ENCODE results near the gene SUPT5H.
A peak's percentile ranks its signal among the peaks of the same experiment; 100 is the strongest.
"Not testable (repeated sequence)": the region's sequence is repeated elsewhere in the genome, so short reads cannot be mapped to it uniquely, and the experiment has no call there.

The SUPT5H gene

GRCh38 chr19:39469036-39469435 lies 23.7 kb downstream of the SUPT5H start:
- DNase-seq = no peak

DNA sequence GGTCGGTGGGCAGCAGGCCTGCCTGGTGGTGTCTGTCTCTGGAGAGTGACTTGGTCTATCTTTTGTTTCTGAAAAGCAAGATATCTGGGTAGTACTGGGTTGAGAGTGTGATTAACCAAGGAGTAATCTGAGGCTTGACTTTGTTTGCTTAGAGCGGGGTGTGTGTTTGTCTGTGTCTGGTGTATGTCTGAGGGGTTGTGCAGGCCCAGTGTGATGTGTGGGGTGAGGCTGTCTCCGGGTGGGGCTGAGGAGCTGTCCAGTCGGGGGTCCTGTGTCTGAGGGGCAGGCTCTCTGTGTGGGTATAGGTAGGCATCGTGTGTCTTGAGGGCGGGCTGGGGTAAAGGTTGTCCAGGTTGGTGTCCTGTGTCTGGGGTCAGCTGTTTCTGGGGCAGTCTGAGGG lies 24.2 kb downstream of the SUPT5H start:
- no peak for DNase-seq

DNA sequence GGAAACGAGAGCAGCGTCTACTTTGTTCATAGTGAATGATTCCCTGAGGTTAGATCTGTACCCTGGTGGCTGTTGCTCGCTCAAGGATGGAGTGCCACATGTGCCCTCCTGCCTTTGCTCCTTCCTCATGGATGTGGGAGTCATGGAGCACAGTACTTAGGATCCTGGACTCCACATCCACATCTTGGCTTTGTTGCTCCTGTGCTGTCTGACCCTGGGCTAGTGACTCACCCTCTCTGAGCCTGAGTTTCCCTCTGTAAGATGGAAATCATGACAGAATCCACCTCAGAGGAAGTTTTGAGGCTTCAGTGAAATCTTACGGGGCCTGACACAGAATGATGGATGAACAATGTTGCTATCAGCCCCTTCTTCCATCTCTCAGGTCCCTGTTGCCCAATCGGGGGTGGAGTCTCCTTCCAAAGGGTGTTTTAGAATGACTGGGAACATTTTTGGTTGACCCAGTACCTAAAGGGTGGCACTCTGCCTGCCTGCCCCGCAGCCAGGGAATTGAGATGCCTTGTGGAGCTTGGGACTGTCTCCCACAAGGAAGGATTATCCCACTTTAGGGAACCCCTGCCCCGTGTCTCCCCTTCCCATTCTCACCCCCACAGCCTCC lies 25.4 kb downstream of the SUPT5H start:
- DNase-seq = no peak

- DNase-seq = no peak
Observed at GRCh38 chr19:39471756-39472536, 26.6 kb downstream of the SUPT5H start.

- DNase-seq = no peak
Observed at GRCh38 chr19:39472746-39473442, 27.5 kb downstream of the SUPT5H start.

- DNase-seq = no peak
Observed at GRCh38 chr19:39473443-39473960, 28.1 kb downstream of the SUPT5H start.

- peak; percentile 59 for DNase-seq
Observed at GRCh38 chr19:39474139-39474620, 28.8 kb downstream of the SUPT5H start.

DNA sequence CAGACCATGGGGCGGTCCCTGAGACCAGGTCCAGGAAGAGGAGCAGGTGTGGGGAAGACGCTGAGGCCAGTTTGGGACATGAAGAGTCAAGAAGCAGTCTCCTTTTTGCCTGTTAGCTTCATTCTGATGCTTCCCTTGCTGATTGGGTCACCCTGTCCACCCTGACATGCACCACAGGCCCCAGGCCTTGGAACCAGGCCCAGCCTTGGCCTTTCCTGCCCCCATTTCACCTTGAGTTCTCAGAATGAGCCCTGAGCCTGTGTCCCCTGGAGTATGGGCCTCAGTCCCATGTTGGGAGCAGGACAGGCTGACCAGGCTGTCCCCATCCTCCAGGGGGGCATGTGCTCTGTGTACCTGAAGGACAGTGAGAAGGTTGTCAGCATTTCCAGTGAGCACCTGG lies 30.4 kb downstream of the SUPT5H start:
- no peak for DNase-seq

- DNase-seq = not testable (repeated sequence)
Observed at GRCh38 chr19:39479319-39479801, 34.0 kb downstream of the SUPT5H start.

- DNase-seq = no peak
Observed at GRCh38 chr19:39479916-39480315, 34.5 kb downstream of the SUPT5H start.

DNA sequence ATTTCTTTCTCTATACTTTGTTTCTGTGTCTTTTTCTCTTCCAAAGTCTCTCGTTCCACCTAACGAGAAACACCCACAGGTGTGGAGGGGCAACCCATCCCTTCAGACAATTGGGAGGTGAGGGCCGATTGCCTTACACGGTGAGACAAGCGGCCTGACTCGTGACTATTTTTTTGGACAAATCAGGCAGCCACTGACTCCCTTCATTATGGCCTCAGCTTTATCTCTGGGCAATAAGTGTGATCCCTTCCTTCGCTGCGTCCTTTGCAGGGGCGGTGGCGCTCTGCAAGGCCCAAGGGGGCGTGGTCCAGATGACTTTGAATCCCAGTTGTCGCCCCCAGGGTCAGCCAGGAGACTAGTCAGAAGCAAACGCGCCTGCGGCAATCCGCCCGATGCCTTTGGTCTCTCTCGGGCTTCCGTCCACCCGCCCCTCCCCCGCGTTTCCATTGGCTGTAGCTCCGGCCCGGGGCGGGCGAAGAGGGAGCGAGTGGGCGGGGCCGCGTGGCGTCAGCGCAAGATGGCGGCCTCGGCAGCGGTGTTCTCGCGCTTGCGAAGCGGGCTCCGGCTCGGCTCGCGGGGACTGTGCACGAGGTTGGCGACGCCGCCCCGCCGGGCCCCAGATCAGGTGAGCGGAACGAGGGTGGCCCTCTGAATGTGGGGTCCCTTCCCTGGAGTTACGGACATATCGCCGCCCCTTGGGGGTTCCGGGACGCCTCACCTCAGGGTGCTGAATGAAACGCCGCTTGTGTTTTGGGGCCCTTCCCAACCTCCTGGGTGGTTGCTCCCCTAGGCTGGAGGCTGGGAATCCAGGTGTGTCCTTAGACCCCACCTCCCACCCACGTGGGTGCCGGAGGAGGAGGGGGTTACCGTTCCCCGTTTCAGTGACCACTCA lies 35.2 kb downstream of the SUPT5H start, which contains the start of gene TIMM50:
TIMM50 (plus strand) TSS at position 502 of the 892 bp plus-strand sequence; CDS start at position 518, 16 bp downstream.
- DNase-seq = peak; percentile 99

GRCh38 chr19:39481229-39481545 lies 35.8 kb downstream of the SUPT5H start:
- no peak for DNase-seq

- DNase-seq = no peak
Observed at GRCh38 chr19:39481676-39482075, 36.3 kb downstream of the SUPT5H start.

- DNase-seq = no peak
Observed at GRCh38 chr19:39483141-39483540, 37.8 kb downstream of the SUPT5H start.

DNA sequence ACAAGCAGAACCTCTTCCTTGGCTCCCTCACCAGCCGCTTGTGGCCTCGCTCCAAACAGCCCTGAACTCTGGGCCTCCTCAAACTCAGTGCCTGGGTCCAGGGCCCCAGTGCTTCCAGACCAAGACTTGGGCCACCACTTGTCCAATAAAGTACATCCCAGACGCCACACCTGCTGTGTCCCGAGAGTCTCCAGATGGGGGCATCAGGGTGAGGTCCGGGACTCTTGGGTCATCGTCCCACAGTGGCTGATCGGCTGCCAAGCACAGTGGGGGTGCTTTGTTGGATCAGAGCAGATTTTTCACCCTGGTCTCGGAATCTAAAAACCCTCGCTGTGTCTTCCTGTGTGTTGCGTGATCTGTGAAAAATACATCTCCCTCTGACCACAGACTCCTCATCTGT lies 44.4 kb downstream of the SUPT5H start:
- no peak for DNase-seq

DNA sequence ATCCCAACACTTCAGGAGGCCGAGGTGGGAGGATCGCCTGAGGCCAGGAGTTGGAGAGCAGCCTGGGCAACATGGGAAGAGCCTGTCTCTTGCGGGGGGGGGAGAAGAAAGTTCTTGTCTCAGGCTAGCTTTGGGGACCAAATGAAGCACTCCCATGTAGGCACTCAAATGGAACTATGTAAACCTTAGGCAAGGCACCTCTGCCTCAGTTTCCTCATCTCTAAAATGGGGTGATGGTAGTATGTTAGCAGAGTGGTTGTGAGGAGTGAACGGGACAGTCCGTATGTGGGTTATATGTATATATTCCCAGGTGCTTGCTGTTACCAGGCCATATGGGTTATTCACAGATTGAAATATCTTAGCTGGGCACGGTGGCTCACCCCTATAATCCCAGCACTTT lies 46.8 kb downstream of the SUPT5H start:
- DNase-seq = no peak

DNA sequence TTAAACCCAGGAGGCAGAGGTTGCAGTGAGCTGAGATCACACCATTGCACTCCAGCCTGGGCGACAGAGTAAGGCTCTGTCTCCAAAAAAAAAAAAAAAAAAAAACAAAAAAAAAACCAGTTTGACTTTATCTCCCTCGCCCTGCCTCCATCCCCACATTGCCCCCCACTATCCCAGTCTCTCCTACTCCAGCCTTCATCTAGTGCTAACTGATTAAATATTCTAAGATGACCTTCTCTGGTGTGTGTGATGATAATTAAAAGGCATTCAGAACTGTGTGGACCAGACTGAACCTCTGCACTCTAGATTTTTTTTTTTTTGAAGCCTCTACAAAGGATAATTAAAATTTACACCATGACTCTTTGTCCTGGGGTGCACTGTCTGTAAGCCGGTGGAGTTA lies 47.4 kb downstream of the SUPT5H start:
- DNase-seq = no peak

- DNase-seq = no peak
Observed at GRCh38 chr19:39494661-39495060, 49.3 kb downstream of the SUPT5H start.

DNA sequence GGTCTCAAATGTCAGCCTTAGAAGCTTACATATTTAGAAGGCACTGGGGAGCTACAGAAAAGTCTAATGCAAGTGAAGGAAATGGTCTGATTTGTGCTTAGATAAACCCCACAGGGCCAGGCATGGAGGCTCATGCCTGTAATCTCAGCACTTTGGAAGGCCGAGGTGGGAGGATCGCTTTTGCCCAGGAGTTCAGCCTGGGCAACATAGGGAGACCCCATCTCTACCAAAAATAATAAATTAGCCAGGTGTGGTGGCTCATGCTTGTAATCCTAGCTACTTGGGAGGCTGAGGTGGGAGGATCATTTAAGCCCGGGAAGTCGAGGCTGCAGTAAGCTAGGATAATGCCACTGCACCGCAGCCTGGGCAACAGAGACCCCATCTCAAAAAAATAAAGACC lies 50.7 kb downstream of the SUPT5H start:
- DNase-seq = no peak

DNA sequence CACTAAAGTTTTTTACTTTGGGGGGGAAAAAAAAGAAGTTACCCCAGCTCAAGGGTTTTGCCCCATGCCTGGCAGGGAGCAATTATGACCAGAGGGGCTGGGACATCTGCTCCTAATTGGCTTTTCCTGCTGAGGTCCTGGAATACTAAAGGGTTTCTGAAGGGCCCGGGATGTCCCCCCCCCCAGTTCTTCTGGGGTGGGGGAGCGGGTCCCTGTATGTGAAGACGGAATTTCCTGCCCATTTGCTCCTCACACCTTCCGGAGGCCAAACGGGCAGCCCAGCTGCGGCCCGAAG lies 52.3 kb downstream of the SUPT5H start:
- no peak for DNase-seq

DNA sequence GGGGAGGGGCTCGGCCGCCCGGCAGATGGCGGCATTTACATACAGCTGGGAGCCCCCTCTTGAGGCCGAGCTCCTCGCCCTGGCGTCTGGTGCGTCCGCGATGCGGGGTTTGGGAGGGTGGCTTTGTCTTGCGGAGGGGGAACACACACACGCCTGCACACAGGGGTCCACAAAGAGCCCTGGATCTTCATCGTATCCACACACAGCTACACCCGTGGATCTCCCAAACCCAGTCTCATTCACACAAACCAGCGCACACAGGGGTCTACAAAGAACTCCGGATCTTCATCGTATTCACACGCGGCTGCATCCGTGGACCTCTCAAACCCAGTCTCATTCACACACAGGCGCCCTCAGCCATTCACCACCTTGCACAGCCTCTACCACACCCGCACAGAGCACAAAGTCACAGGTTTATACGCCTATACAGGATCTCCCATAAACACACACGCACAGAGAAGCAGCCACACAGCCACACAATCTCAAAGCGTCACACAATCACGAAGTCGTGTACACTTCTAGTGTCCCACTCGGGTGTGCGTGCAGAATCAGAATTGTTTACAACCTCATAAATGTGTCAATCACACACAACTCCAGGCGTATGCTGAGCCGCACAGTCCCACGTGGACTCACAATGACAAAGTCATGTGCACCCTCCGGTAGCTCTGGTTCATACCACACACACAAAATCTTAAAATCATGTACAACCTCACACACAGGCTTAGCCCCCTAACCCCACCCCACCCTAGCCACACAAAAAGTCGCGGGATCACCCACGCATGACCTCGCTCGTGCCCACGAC lies 52.8 kb downstream of the SUPT5H start:
- DNase-seq = peak; percentile 95
